ENCODE measurements around the gene TRPV2.

Gene TRPV2

DNA sequence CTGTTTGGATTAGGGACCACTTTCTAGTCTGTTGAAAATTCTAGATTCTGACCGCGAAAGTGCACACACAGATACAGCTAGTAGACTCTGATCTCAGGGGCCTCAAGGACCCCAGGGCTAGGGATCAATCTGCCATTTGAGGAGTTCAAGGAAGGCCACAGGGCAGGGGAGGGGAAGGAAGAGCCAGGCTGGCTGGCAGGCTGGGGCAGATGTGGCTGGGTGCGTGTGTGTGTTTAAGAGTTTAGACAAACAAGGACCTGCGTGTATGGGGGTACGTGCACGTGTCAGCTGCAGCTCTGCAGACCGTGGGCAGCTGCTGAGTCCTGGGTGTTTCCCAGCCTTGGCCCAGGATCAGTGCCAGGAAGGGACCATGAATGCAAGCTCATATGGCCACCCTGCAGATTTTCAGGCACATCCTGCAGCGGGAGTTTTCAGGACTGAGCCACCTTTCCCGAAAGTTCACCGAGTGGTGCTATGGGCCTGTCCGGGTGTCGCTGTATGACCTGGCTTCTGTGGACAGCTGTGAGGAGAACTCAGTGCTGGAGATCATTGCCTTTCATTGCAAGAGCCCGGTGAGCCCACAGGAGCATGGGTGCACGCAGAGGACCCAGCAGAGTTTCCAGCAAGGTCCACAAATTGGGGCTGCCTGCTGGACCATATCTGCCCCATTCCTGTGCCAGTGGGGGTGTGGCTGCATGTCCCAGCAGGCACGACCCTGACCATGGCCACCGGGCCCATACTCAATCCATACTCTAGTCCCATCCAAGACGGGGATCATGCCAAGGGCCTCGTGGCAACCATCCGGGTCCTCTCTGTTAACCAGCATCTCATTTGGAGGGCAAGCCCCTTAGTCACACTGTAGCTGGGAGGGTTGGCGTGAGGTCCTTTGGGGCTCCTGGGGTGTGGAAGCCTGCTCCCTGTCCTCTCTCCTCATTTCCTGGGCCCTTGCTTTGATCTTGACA lies 10.6 kb downstream of the TRPV2 start:
- no peak overlapping the region for H3K4me3 ChIP-seq (ENCODE audit: low read length)
- DNase-seq (ENCODE audit: low read depth), result no peak
- TF ChIP-seq, protein P1, sequence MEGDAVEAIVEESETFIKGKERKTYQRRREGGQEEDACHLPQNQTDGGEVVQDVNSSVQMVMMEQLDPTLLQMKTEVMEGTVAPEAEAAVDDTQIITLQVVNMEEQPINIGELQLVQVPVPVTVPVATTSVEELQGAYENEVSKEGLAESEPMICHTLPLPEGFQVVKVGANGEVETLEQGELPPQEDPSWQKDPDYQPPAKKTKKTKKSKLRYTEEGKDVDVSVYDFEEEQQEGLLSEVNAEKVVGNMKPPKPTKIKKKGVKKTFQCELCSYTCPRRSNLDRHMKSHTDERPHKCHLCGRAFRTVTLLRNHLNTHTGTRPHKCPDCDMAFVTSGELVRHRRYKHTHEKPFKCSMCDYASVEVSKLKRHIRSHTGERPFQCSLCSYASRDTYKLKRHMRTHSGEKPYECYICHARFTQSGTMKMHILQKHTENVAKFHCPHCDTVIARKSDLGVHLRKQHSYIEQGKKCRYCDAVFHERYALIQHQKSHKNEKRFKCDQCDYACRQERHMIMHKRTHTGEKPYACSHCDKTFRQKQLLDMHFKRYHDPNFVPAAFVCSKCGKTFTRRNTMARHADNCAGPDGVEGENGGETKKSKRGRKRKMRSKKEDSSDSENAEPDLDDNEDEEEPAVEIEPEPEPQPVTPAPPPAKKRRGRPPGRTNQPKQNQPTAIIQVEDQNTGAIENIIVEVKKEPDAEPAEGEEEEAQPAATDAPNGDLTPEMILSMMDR (conservative IDR thresholded peaks at IDR 0.05; ENCODE audit: low read depth, low read length), result no peak

- H3K4me3 ChIP-seq (ENCODE audit: low read length), result no peak overlapping the region
- DNase-seq (ENCODE audit: low read depth), result no peak
- TF ChIP-seq, protein P1 (conservative IDR thresholded peaks at IDR 0.05; ENCODE audit: low read depth, low read length), result no peak
Measured at GRCh38 chr17:16427020-16427419, 11.6 kb downstream of the TRPV2 start.

GRCh38 chr17:16428098-16428882 lies 12.9 kb downstream of the TRPV2 start:
- TF ChIP-seq, protein P1 (conservative IDR thresholded peaks at IDR 0.05; ENCODE audit: low read depth, low read length), result peak; percentile 89
- no peak overlapping the region for H3K4me3 ChIP-seq (ENCODE audit: low read length)
- DNase-seq (ENCODE audit: low read depth), result no peak

- H3K4me3 ChIP-seq (ENCODE audit: low read length), result no peak overlapping the region
- no peak for DNase-seq (ENCODE audit: low read depth)
- TF ChIP-seq, protein P1 (conservative IDR thresholded peaks at IDR 0.05; ENCODE audit: low read depth, low read length), result no peak
Measured at GRCh38 chr17:16429083-16429482, 13.7 kb downstream of the TRPV2 start.

GRCh38 chr17:16430650-16431049 lies 15.3 kb downstream of the TRPV2 start:
- no peak overlapping the region for H3K4me3 ChIP-seq (ENCODE audit: low read length)
- DNase-seq (ENCODE audit: low read depth), result no peak
- TF ChIP-seq, protein P1 (conservative IDR thresholded peaks at IDR 0.05; ENCODE audit: low read depth, low read length), result no peak

- no peak overlapping the region for H3K4me3 ChIP-seq (ENCODE audit: low read length)
- TF ChIP-seq, protein P1 (conservative IDR thresholded peaks at IDR 0.05; ENCODE audit: low read depth, low read length), result no peak
- DNase-seq (ENCODE audit: low read depth), result no peak
Measured at GRCh38 chr17:16432017-16432416, 16.6 kb downstream of the TRPV2 start.
